HepG2 (cell line): ENCODE results near the gene CIAPIN1. TPM values are rescaled to one million over a fixed set of nuclear protein-coding genes. Genes with fewer than 3 reads are reported as not detected.

Experiments
- GABPB1 ChIP-seq: IDR thresholded peaks from 2 replicates; pipeline ENCODE4 v1.6.1; 2016; ENCODE audit warnings: mild to moderate bottlenecking, missing genetic modification reagents, moderate library complexity, missing compliant biosample characterization
- HOXA9 ChIP-seq: sonication (generic); formaldehyde crosslinking; IDR thresholded peaks from 2 replicates; pipeline ENCODE4 v1.8.1; 2022; ENCODE audit warnings: missing genetic modification reagents, mild to moderate bottlenecking, moderate library complexity, borderline replicate concordance
- KAT8 ChIP-seq: IDR thresholded peaks from 2 replicates; pipeline ENCODE4 v1.6.1; 2016; ENCODE audit warnings: missing genetic modification reagents, missing compliant biosample characterization
- KDM3A ChIP-seq: IDR thresholded peaks from 2 replicates; pipeline ENCODE4 v1.6.1; 2018; ENCODE audit warnings: low read depth, missing compliant biosample characterization
- MAFG ChIP-seq: sonication (generic); formaldehyde crosslinking; IDR thresholded peaks from 2 replicates; pipeline ENCODE4 v1.5.1; 2020; ENCODE audit warnings: mild to moderate bottlenecking, missing genetic modification reagents
- MAFK ChIP-seq, 2 experiments: IDR thresholded peaks in 1 of 2; conservative IDR thresholded peaks in 1 of 2; 2 replicates each; pipeline ENCODE4 v1.6.1; 2011; ENCODE audit warnings: improper control_type of control experiment in 2 of 2, low read length in 2 of 2
- NFE2 ChIP-seq: sonication (generic); formaldehyde crosslinking; IDR thresholded peaks from 2 replicates; pipeline ENCODE4 v1.4.0; 2020; ENCODE audit warnings: missing genetic modification reagents
- SALL2 ChIP-seq: sonication (generic); formaldehyde crosslinking; IDR thresholded peaks from 2 replicates; pipeline ENCODE4 v1.8.1; 2023; ENCODE audit warnings: mild to moderate bottlenecking, missing genetic modification reagents, inconsistent platforms
- SMAD3 ChIP-seq: sonication (generic); formaldehyde crosslinking; IDR thresholded peaks from 2 replicates; pipeline ENCODE4 v1.4.0; 2020; ENCODE audit warnings: missing genetic modification reagents
- TARDBP ChIP-seq: sonication (generic); formaldehyde crosslinking; IDR thresholded peaks from 2 replicates; pipeline ENCODE4 v1.8.0; 2022; ENCODE audit warnings: mild to moderate bottlenecking, missing genetic modification reagents
- TBL1XR1 ChIP-seq: fragments of 150-350 bp; IDR thresholded peaks from 2 replicates; pipeline ENCODE4 v1.6.1; 2014; ENCODE audit warnings: borderline replicate concordance, low read length; ENCODE audit not compliant: partially characterized antibody
- TEAD2 ChIP-seq: sonication (generic); formaldehyde crosslinking; IDR thresholded peaks from 2 replicates; pipeline ENCODE4 v1.9.0; 2021; ENCODE audit warnings: missing genetic modification reagents
- TEAD3 ChIP-seq: optimal IDR thresholded peaks from 2 replicates; pipeline ENCODE3; 2016; ENCODE audit warnings: borderline replicate concordance
- ZMYM2 ChIP-seq: sonication (generic); formaldehyde crosslinking; IDR thresholded peaks from 2 replicates; pipeline ENCODE4 v1.8.0; 2022; ENCODE audit warnings: mild to moderate bottlenecking, missing genetic modification reagents
- ZNF138 ChIP-seq: sonication (generic); formaldehyde crosslinking; IDR thresholded peaks from 2 replicates; pipeline ENCODE4 v1.5.0; 2020; ENCODE audit warnings: mild to moderate bottlenecking, low read depth, missing genetic modification reagents
- ZNF350 ChIP-seq: sonication (generic); formaldehyde crosslinking; IDR thresholded peaks from 2 replicates; pipeline ENCODE4 v1.4.0; 2020; ENCODE audit warnings: mild to moderate bottlenecking, low read depth, missing genetic modification reagents, borderline replicate concordance
- polyA plus RNA-seq, 8 experiments: library from polyadenylated mRNA; depleted of rRNA in 3 of 8; stranded (reverse) in 7 of 8; unstranded in 1 of 8; fragments of >200 nt; fragmentation: Illumina TruSeq in 4 of 8; extraction: Trizol in 4 of 8; gene quantifications; 2 replicates each; pipeline versions ENCODE4 v1.2.1 to v1.2.3, GENCODE V29; 2011 to 2016; ENCODE audit warnings: low read depth in 4 of 8, missing spikeins in 1 of 8, mixed read lengths in 1 of 8; ENCODE audit not compliant: insufficient read depth in 1 of 8
- total RNA-seq, 5 experiments: library from RNA; depleted of rRNA; stranded (reverse); fragments of >200 nt; fragmentation: Illumina TruSeq; extraction: Trizol; gene quantifications; 2 replicates each; pipeline ENCODE4 v1.2.3, GENCODE V29; 2016; ENCODE audit warnings: low read depth in 1 of 5
- TF ChIP-seq, protein P1 (sequence below): sonication (generic); formaldehyde crosslinking; IDR thresholded peaks from 2 replicates; pipeline ENCODE4 v1.5.0; 2020; ENCODE audit warnings: mild to moderate bottlenecking, missing genetic modification reagents
- TF ChIP-seq, protein P2 (sequence below): sonication (generic); formaldehyde crosslinking; IDR thresholded peaks from 2 replicates; pipeline ENCODE4 v1.5.1; 2020; ENCODE audit warnings: mild to moderate bottlenecking, missing genetic modification reagents, moderate library complexity
- TF ChIP-seq, protein P3 (sequence below): sonication (generic); formaldehyde crosslinking; conservative IDR thresholded peaks from 2 replicates; pipeline ENCODE4 v1.4.0; 2020; ENCODE audit warnings: missing genetic modification reagents
- TF ChIP-seq, protein P4 (sequence below): sonication (generic); formaldehyde crosslinking; IDR thresholded peaks from 2 replicates; pipeline ENCODE4 v1.5.0; 2020; ENCODE audit warnings: mild to moderate bottlenecking, low read depth, missing genetic modification reagents, borderline replicate concordance

Gene CIAPIN1
- total and polyA plus RNA-seq, 2 of the 13 experiments (the other 11 are each of a cell fraction or from before 2014, with no cell fraction given): 69.3 to 89.7 TPM

DNA sequence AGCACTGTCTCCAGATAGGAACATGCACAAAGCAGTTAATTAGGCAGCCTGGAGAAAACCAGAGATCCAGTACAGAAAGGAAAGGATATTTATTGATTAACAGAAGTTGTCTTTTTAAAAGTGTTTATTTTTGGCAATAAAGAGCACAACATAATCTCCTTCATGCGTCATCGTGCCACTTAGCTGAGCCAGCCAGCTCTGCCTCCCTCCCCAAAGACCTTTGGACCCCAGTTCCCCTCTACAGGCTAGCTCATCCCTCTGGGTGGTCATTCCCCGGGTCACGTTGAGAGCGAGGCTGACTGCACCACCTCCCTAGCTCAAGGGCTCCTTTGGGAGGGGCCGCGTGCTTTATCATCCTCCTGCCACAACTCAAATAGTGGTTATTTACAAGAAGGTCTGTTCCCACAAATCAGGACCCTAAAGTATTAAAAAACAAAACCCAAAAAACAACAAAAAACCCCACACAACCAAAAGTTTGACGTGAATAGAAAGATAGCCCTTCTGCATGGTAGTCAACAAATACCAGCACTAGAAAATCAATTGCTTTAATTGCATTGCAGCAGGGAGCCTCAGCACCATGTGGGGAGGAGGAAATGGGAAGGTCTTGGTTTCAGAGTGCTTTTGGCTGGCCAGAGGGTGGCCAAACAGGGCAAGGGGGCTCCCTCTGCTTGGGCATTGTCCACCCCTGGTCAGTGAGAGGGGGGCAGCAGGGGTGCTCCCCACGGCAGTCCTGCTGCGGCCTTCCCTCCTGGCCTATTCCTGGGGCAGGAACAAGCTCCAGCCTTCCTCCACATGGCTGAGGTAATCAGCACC is 24.9 kb upstream of the CIAPIN1 start (continued):
- TF ChIP-seq, protein P1, sequence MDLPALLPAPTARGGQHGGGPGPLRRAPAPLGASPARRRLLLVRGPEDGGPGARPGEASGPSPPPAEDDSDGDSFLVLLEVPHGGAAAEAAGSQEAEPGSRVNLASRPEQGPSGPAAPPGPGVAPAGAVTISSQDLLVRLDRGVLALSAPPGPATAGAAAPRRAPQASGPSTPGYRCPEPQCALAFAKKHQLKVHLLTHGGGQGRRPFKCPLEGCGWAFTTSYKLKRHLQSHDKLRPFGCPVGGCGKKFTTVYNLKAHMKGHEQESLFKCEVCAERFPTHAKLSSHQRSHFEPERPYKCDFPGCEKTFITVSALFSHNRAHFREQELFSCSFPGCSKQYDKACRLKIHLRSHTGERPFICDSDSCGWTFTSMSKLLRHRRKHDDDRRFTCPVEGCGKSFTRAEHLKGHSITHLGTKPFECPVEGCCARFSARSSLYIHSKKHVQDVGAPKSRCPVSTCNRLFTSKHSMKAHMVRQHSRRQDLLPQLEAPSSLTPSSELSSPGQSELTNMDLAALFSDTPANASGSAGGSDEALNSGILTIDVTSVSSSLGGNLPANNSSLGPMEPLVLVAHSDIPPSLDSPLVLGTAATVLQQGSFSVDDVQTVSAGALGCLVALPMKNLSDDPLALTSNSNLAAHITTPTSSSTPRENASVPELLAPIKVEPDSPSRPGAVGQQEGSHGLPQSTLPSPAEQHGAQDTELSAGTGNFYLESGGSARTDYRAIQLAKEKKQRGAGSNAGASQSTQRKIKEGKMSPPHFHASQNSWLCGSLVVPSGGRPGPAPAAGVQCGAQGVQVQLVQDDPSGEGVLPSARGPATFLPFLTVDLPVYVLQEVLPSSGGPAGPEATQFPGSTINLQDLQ: no peak
- TF ChIP-seq, protein P2, sequence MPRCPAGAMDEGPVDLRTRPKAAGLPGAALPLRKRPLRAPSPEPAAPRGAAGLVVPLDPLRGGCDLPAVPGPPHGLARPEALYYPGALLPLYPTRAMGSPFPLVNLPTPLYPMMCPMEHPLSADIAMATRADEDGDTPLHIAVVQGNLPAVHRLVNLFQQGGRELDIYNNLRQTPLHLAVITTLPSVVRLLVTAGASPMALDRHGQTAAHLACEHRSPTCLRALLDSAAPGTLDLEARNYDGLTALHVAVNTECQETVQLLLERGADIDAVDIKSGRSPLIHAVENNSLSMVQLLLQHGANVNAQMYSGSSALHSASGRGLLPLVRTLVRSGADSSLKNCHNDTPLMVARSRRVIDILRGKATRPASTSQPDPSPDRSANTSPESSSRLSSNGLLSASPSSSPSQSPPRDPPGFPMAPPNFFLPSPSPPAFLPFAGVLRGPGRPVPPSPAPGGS (CRISPR knock-in tag): peak; percentile 77
- no peak for TF ChIP-seq ZMYM2 (CRISPR knock-in tag)
- TF ChIP-seq ZNF350 (CRISPR knock-in tag): peak; percentile 60
- TF ChIP-seq, protein P3, sequence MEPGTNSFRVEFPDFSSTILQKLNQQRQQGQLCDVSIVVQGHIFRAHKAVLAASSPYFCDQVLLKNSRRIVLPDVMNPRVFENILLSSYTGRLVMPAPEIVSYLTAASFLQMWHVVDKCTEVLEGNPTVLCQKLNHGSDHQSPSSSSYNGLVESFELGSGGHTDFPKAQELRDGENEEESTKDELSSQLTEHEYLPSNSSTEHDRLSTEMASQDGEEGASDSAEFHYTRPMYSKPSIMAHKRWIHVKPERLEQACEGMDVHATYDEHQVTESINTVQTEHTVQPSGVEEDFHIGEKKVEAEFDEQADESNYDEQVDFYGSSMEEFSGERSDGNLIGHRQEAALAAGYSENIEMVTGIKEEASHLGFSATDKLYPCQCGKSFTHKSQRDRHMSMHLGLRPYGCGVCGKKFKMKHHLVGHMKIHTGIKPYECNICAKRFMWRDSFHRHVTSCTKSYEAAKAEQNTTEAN (CRISPR knock-in tag): peak; percentile 21; the same call in 1 of the 2 replicates
- no peak for TF ChIP-seq TBL1XR1
- no peak; the same call in 1 of the 2 replicates for TF ChIP-seq TARDBP (CRISPR knock-in tag)
- no peak for TF ChIP-seq HOXA9 (CRISPR knock-in tag)
- TF ChIP-seq TEAD3: peak; percentile 68
- TF ChIP-seq TEAD2 (CRISPR knock-in tag): no peak
- no peak; the same call in 1 of the 2 replicates for TF ChIP-seq GABPB1
- 0 out of 2 replicates have a peak, but pooled peaks have one; percentile 60 for TF ChIP-seq SMAD3 (CRISPR knock-in tag)
- TF ChIP-seq, protein P4, sequence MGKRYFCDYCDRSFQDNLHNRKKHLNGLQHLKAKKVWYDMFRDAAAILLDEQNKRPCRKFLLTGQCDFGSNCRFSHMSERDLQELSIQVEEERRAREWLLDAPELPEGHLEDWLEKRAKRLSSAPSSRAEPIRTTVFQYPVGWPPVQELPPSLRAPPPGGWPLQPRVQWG: no peak
- TF ChIP-seq NFE2 (CRISPR knock-in tag): no peak
- TF ChIP-seq KDM3A (CRISPR knock-in tag): peak; percentile 60; the same call in 1 of the 2 replicates
- TF ChIP-seq MAFG (CRISPR knock-in tag): no peak
- TF ChIP-seq ZNF138 (CRISPR knock-in tag): no peak
- TF ChIP-seq MAFK (conservative IDR thresholded peaks at IDR 0.05 in 1 of 2, IDR thresholded peaks at IDR 0.05 in 1 of 2; ENCODE audit: low read length in 2 of 2): no peak
- no peak; the same call in 1 of the 2 replicates for TF ChIP-seq KAT8 (CRISPR knock-in tag)
- no peak for TF ChIP-seq SALL2 (CRISPR knock-in tag)
